Measurements from ENCODE around the gene THUMPD2. TPM values are rescaled to one million over a fixed set of nuclear protein-coding genes. Genes with fewer than 3 reads are reported as not detected.

THUMPD2 gene
- total RNA-seq, 1 donor from 2014 or later = 11.5 TPM

DNA sequence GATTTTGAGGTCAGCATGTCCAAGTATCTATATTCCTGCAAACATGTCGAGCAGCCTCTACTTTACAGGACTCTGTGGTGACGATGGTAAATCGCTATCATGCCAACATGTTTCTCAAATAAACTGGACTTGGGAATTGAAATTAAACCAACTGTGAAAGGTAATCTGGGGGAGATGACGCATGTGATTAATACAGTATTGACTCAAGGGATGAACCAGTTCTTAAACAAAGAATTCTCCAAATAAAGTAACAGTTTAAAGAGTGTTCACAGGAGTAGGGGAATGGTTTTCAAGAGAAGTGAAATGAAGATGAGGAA is 54.3 kb downstream of the THUMPD2 start:
- H3K27ac ChIP-seq (ENCODE audit: low read depth, low read length) = no peak overlapping the region
- no peak overlapping the region for H3K9ac ChIP-seq (ENCODE audit: low read depth in 1 of 3, low read length in 3 of 3)
- no peaks in the 10 kb centered on the region for H3K27me3 ChIP-seq (ENCODE audit: control insufficient read depth in 3 of 3, insufficient read depth in 3 of 3, low read length in 3 of 3)
- H3K9me3 ChIP-seq (ENCODE audit: control insufficient read depth in 3 of 3, low read length in 3 of 3) = no peaks in the 10 kb centered on the region
- H3K4me1 ChIP-seq (ENCODE audit: control insufficient read depth in 3 of 3, insufficient read depth in 3 of 3, low read length in 3 of 3) = peaks cover 15 to 27% (median 16%) of the 10 kb centered on the region in 3 donors
- H3K4me3 ChIP-seq (ENCODE audit: low read length in 3 of 3) = no peak overlapping the region
- H3K36me3 ChIP-seq (ENCODE audit: control insufficient read depth in 3 of 3, insufficient read depth in 3 of 3, low read length in 3 of 3) = no peaks in the 10 kb centered on the region

DNA sequence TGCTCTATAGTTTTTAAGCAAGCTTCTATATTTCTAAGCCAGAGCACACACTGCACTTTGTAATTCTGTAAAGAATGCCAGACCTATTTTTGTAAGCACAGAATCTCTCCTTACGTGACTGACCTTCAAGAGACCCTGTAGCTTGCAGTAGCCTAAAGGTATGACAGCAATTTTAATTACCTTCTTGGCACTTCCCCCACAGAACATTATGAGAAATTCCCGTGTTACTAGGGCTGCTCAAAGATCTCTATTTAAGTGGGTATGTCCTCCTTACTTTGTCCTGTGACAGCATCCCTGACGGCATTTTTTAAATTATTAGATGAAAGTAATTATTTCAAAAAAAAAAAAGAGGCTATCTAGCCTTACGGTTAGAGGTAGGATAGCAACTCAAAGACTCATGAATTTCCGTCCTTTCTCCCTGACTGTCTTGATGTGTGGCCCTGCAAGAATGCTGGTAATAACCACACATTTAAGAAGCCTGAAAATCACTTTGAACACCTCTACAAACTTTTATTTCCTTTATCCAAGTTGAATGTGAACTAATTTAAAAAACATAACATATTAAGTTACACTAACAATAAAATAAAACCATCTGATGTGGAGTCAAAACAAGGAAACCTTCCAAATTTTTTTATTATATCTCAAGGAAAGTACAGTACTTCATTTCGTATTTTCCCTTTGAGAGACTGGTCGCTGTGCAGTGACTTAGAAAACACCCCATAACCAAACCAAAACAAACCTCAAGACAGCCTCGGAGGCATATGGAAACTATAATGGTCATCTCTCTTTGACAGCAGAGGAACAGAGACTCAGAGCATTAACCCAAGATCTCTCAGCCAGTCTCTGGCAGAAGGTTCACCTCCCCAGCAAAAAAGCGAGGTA is 54.9 kb downstream of the THUMPD2 start:
- H3K36me3 ChIP-seq (ENCODE audit: control insufficient read depth in 3 of 3, insufficient read depth in 3 of 3, low read length in 3 of 3) = no peaks in the 10 kb centered on the region
- no peaks in the 10 kb centered on the region for H3K27me3 ChIP-seq (ENCODE audit: control insufficient read depth in 3 of 3, insufficient read depth in 3 of 3, low read length in 3 of 3)
- H3K9ac ChIP-seq (ENCODE audit: low read depth in 1 of 3, low read length in 3 of 3) = peak overlapping the region in 1 of 3 donors; percentile 42
- H3K4me3 ChIP-seq (ENCODE audit: low read length in 3 of 3) = no peak overlapping the region
- H3K9me3 ChIP-seq (ENCODE audit: control insufficient read depth in 3 of 3, low read length in 3 of 3) = no peaks in the 10 kb centered on the region
- H3K4me1 ChIP-seq (ENCODE audit: control insufficient read depth in 3 of 3, insufficient read depth in 3 of 3, low read length in 3 of 3) = peaks cover 17 to 30% (median 18%) of the 10 kb centered on the region in 3 donors
- no peak overlapping the region for H3K27ac ChIP-seq (ENCODE audit: low read depth, low read length)

DNA sequence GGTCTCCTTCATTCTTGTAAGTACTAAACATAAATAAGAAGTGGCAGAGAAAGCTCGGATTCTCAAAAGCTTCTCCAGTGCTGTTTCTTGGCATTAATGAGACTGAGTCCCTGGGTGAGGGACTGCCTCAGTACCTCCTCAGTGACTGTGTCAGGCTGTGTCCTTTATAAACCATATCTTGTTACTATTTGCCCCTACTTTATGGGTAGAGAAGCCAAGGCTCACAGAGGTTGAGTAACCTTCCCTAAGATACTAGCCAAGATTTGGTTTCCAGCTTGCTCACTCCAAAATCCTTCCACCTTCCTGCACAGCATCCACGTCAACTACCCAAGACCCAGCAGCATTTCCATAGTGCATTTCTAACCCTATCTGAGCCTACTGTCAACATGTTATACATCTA is 55.6 kb downstream of the THUMPD2 start:
- no peak overlapping the region for H3K4me3 ChIP-seq (ENCODE audit: low read length in 3 of 3)
- H3K9ac ChIP-seq (ENCODE audit: low read depth in 1 of 3, low read length in 3 of 3) = peak overlapping the region in 1 of 3 donors; percentile 42
- H3K9me3 ChIP-seq (ENCODE audit: control insufficient read depth in 3 of 3, low read length in 3 of 3) = no peaks in the 10 kb centered on the region
- no peaks in the 10 kb centered on the region for H3K27me3 ChIP-seq (ENCODE audit: control insufficient read depth in 3 of 3, insufficient read depth in 3 of 3, low read length in 3 of 3)
- H3K4me1 ChIP-seq (ENCODE audit: control insufficient read depth in 3 of 3, insufficient read depth in 3 of 3, low read length in 3 of 3) = peaks cover 17 to 30% (median 18%) of the 10 kb centered on the region in 3 donors
- H3K27ac ChIP-seq (ENCODE audit: low read depth, low read length) = no peak overlapping the region
- no peaks in the 10 kb centered on the region for H3K36me3 ChIP-seq (ENCODE audit: control insufficient read depth in 3 of 3, insufficient read depth in 3 of 3, low read length in 3 of 3)

DNA sequence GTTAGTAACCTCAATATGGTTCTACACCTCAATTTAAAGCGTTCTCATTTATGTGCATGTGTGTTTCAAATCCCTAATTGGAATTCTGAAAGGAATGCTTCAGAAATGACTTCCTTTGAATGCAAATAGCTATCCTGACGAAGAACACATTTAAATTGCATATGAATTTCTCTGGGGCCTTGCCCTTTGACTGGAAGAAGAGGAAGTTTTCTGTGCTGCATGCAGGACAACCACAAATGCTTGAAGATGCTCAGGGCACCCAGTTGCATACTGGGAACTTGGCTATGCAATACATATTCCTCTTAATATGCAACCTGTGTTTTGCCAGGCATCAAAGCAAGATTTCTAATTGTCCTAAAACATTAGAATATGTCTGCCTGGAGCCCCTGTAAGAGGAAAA is 58.1 kb downstream of the THUMPD2 start:
- H3K4me3 ChIP-seq (ENCODE audit: low read length in 3 of 3) = no peak overlapping the region
- H3K4me1 ChIP-seq (ENCODE audit: control insufficient read depth in 3 of 3, insufficient read depth in 3 of 3, low read length in 3 of 3) = peaks cover 17 to 30% (median 18%) of the 10 kb centered on the region in 3 donors
- no peak overlapping the region for H3K9ac ChIP-seq (ENCODE audit: low read depth in 1 of 3, low read length in 3 of 3)
- no peak overlapping the region for H3K27ac ChIP-seq (ENCODE audit: low read depth, low read length)
- H3K27me3 ChIP-seq (ENCODE audit: control insufficient read depth in 3 of 3, insufficient read depth in 3 of 3, low read length in 3 of 3) = no peaks in the 10 kb centered on the region
- no peaks in the 10 kb centered on the region for H3K36me3 ChIP-seq (ENCODE audit: control insufficient read depth in 3 of 3, insufficient read depth in 3 of 3, low read length in 3 of 3)
- H3K9me3 ChIP-seq (ENCODE audit: control insufficient read depth in 3 of 3, low read length in 3 of 3) = no peaks in the 10 kb centered on the region

DNA sequence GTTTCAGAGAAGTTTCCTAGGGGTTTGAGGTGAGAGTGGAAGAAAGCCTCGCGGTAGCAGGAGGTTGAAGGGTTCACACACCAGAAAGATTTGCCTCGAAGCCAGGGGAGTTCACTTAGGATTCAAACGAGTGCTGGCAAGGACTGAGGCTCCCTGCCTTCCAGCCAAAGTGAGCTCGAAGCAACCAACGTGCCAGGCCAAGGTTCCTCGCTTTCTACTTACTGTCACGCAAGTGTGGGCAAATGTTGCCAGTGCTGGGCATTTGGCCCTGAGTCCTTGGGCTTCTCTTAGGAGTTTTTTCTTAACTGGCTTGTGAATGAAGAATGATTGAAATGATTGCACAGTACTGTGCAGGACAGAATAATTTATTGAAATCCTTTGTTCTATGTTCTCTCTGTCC is 59.7 kb downstream of the THUMPD2 start:
- no peak overlapping the region for H3K27ac ChIP-seq (ENCODE audit: low read depth, low read length)
- no peak overlapping the region for H3K4me3 ChIP-seq (ENCODE audit: low read length in 3 of 3)
- H3K9ac ChIP-seq (ENCODE audit: low read depth in 1 of 3, low read length in 3 of 3) = no peak overlapping the region

DNA sequence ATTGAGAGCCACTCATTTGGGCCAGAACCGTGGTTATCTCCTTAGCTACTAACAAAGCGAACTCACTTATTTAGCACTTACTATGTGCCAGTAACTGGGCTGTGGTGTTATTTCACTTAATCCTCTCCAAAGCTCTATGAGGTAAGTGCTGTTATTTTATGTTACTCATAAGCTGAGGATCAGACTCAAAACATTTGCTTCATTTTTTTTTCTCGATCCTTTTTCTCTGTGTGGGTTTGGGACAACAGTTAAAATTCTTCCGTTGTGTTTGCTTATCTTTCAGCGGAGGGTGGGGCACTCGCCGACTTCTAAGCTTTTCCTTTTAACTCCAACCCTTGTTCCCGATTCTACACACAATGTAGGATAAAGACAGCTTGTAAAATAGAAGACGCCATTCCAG is 60.6 kb downstream of the THUMPD2 start:
- Histone ChIP-seq H3K9ac (ENCODE audit: low read depth in 1 of 3, low read length in 3 of 3) (no peak overlapping the region), H3K4me1 (ENCODE audit: control insufficient read depth in 3 of 3, insufficient read depth in 3 of 3, low read length in 3 of 3) (peaks cover 10 to 18% (median 10%) of the 10 kb centered on the region in 3 donors), H3K27ac (ENCODE audit: low read depth, low read length) (no peak overlapping the region), H3K9me3 (ENCODE audit: control insufficient read depth in 3 of 3, low read length in 3 of 3) (no peaks in the 10 kb centered on the region), H3K36me3 (ENCODE audit: control insufficient read depth in 3 of 3, insufficient read depth in 3 of 3, low read length in 3 of 3) (no peaks in the 10 kb centered on the region), H3K27me3 (ENCODE audit: control insufficient read depth in 3 of 3, insufficient read depth in 3 of 3, low read length in 3 of 3) (no peaks in the 10 kb centered on the region), H3K4me3 (ENCODE audit: low read length in 3 of 3) (no peak overlapping the region)

More for the DNA sequence above, 59.7 kb downstream of the THUMPD2 start:
- Histone ChIP-seq H3K27me3 (ENCODE audit: control insufficient read depth in 3 of 3, insufficient read depth in 3 of 3, low read length in 3 of 3) (no peaks in the 10 kb centered on the region), H3K9me3 (ENCODE audit: control insufficient read depth in 3 of 3, low read length in 3 of 3) (no peaks in the 10 kb centered on the region), H3K36me3 (ENCODE audit: control insufficient read depth in 3 of 3, insufficient read depth in 3 of 3, low read length in 3 of 3) (no peaks in the 10 kb centered on the region), H3K4me1 (ENCODE audit: control insufficient read depth in 3 of 3, insufficient read depth in 3 of 3, low read length in 3 of 3) (peaks cover 16 to 25% (median 17%) of the 10 kb centered on the region in 3 donors)

DNA sequence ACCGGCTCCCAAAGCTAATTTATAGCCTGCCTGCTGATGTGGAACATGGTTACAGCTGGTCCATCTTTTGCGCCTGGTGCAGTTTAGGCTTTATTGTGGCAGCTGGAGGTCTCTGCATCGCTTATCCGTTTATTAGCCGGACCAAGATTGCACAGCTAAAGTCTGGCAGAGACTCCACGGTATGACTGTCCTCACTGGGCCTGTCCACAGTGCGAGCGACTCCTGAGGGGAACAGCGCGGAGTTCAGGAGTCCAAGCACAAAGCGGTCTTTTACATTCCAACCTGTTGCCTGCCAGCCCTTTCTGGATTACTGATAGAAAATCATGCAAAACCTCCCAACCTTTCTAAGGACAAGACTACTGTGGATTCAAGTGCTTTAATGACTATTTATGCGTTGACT is 62.0 kb downstream of the THUMPD2 start:
- Histone ChIP-seq H3K4me3 (ENCODE audit: low read length in 3 of 3) (no peak overlapping the region), H3K27me3 (ENCODE audit: control insufficient read depth in 3 of 3, insufficient read depth in 3 of 3, low read length in 3 of 3) (no peaks in the 10 kb centered on the region), H3K27ac (ENCODE audit: low read depth, low read length) (no peak overlapping the region), H3K4me1 (ENCODE audit: control insufficient read depth in 3 of 3, insufficient read depth in 3 of 3, low read length in 3 of 3) (peaks cover 2 to 8% (median 3%) of the 10 kb centered on the region in 3 donors), H3K9me3 (ENCODE audit: control insufficient read depth in 3 of 3, low read length in 3 of 3) (no peaks in the 10 kb centered on the region), H3K36me3 (ENCODE audit: control insufficient read depth in 3 of 3, insufficient read depth in 3 of 3, low read length in 3 of 3) (no peaks in the 10 kb centered on the region), H3K9ac (ENCODE audit: low read depth in 1 of 3, low read length in 3 of 3) (no peak overlapping the region)

DNA sequence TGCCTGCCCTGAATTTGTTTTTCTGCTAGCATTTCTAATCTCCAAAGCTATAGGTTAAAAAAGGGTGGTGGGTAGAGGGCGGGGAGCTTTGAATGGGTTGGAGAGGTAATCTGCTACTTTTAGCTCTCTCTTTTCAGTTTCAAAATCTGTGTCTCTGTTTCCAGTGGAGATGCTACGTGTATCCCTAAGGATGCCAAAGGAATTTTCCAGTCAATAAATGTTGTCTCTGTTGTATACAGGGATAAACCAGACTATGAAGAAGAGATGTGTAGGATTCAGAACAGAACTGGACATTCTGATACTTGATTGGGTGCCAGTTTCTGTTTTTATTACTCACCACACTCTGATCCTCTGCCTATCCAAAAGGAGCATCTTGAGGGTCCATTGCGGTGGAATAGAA is 63.2 kb downstream of the THUMPD2 start:
- Histone ChIP-seq H3K9ac (ENCODE audit: low read depth in 1 of 3, low read length in 3 of 3) (no peak overlapping the region), H3K4me3 (ENCODE audit: low read length in 3 of 3) (no peak overlapping the region), H3K36me3 (ENCODE audit: control insufficient read depth in 3 of 3, insufficient read depth in 3 of 3, low read length in 3 of 3) (no peaks in the 10 kb centered on the region), H3K27ac (ENCODE audit: low read depth, low read length) (no peak overlapping the region), H3K4me1 (ENCODE audit: control insufficient read depth in 3 of 3, insufficient read depth in 3 of 3, low read length in 3 of 3) (peaks cover 2 to 8% (median 3%) of the 10 kb centered on the region in 3 donors), H3K27me3 (ENCODE audit: control insufficient read depth in 3 of 3, insufficient read depth in 3 of 3, low read length in 3 of 3) (no peaks in the 10 kb centered on the region), H3K9me3 (ENCODE audit: control insufficient read depth in 3 of 3, low read length in 3 of 3) (no peaks in the 10 kb centered on the region)

DNA sequence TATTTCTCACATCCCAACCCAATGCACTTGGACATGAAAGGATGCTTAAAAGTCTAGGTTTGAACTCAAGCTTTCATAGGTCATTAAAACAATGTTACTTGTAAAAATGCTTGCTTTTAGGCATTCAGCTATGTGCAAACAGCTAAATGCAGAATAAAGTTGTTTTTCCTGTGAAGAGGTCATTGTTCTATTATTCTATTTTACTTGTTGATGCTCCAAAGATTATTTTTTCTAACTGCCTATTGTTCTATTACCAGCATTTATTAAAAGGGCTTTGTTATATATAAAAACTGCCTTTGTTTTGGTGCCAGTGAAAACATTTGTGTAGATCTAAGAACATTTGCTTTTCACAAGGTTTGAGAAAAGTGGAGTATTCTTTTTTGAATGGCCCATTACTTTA is 64.0 kb downstream of the THUMPD2 start:
- Histone ChIP-seq H3K27me3 (ENCODE audit: control insufficient read depth in 3 of 3, insufficient read depth in 3 of 3, low read length in 3 of 3) (no peaks in the 10 kb centered on the region), H3K36me3 (ENCODE audit: control insufficient read depth in 3 of 3, insufficient read depth in 3 of 3, low read length in 3 of 3) (no peaks in the 10 kb centered on the region), H3K9me3 (ENCODE audit: control insufficient read depth in 3 of 3, low read length in 3 of 3) (no peaks in the 10 kb centered on the region), H3K4me1 (ENCODE audit: control insufficient read depth in 3 of 3, insufficient read depth in 3 of 3, low read length in 3 of 3) (peaks cover 2 to 4% (median 3%) of the 10 kb centered on the region in 3 donors), H3K27ac (ENCODE audit: low read depth, low read length) (no peak overlapping the region), H3K4me3 (ENCODE audit: low read length in 3 of 3) (no peak overlapping the region), H3K9ac (ENCODE audit: low read depth in 1 of 3, low read length in 3 of 3) (no peak overlapping the region)

DNA sequence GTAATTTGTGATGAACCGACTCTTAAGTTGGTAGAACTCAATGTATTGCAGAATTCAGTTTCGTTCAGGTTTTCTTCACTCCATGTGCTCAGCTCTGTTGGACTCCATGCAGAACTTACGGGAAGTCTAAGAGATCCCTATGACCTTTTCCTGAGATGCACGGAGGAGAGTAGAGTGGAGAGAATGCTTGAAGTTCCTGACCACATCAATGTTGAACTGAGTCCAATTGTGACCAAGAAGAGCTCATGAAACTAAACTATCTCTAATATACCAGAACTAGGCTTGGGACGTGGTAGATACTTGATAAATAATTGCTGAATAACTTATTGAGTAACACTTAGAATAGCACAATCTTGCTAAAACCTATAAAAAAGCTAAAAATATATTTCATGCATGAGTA is 66.1 kb downstream of the THUMPD2 start:
- H3K9ac ChIP-seq (ENCODE audit: low read depth in 1 of 3, low read length in 3 of 3) = no peak overlapping the region
- H3K9me3 ChIP-seq (ENCODE audit: control insufficient read depth in 3 of 3, low read length in 3 of 3) = no peaks in the 10 kb centered on the region
- H3K27ac ChIP-seq (ENCODE audit: low read depth, low read length) = no peak overlapping the region
- no peaks in the 10 kb centered on the region for H3K27me3 ChIP-seq (ENCODE audit: control insufficient read depth in 3 of 3, insufficient read depth in 3 of 3, low read length in 3 of 3)
- H3K4me1 ChIP-seq (ENCODE audit: control insufficient read depth in 3 of 3, insufficient read depth in 3 of 3, low read length in 3 of 3) = no peaks in the 10 kb centered on the region
- H3K4me3 ChIP-seq (ENCODE audit: low read length in 3 of 3) = no peak overlapping the region
- H3K36me3 ChIP-seq (ENCODE audit: control insufficient read depth in 3 of 3, insufficient read depth in 3 of 3, low read length in 3 of 3) = peaks cover 0 to 2% (median 0%) of the 10 kb centered on the region in 3 donors
